ENCODE results near the gene TOX3. TPM values are rescaled to one million over a fixed set of nuclear protein-coding genes. Genes with fewer than 3 reads are reported as not detected.

TOX3 gene
- total and polyA plus RNA-seq, 12 donors, result not detected

DNA sequence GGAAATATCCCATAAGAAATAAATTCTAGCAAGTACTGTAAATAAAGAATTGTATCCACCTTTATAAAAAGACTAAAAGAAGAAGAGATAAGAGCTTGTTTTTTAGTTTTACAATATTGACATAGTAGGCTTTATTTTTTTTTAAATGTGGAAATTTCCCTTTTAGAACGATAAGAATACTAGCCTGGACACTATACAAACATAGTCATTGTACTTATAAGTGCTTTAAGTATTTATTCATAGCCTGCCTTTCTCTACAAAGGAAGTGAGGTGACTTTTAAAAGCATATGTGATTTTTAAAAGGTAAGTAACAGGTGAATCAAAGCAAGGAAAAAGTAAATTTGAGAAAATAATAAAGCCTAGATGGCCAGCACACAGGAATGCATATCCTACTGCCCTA is 17.7 kb downstream of the TOX3 start:
- DNase-seq (no peak), ATAC-seq (no peak)
- 67 to 71% methylated on average over 1 of the region's 1 CpG for WGBS, 2 donors
- intact Hi-C loops (cut with DNase I), result no loop called here
- peaks cover 0 to 3% (median 0%) of the 10 kb centered on the region in 11 donors for H3K9me3 ChIP-seq
- no peak overlapping the region for H3K27ac ChIP-seq
- peaks cover 0 to 9% (median 0%) of the 10 kb centered on the region in 7 donors for H3K27me3 ChIP-seq
- no peaks in the 10 kb centered on the region for H3K36me3 ChIP-seq
- no peaks in the 10 kb centered on the region for H3K4me1 ChIP-seq
- no peak overlapping the region for H3K4me3 ChIP-seq
- TF ChIP-seq, protein P1, sequence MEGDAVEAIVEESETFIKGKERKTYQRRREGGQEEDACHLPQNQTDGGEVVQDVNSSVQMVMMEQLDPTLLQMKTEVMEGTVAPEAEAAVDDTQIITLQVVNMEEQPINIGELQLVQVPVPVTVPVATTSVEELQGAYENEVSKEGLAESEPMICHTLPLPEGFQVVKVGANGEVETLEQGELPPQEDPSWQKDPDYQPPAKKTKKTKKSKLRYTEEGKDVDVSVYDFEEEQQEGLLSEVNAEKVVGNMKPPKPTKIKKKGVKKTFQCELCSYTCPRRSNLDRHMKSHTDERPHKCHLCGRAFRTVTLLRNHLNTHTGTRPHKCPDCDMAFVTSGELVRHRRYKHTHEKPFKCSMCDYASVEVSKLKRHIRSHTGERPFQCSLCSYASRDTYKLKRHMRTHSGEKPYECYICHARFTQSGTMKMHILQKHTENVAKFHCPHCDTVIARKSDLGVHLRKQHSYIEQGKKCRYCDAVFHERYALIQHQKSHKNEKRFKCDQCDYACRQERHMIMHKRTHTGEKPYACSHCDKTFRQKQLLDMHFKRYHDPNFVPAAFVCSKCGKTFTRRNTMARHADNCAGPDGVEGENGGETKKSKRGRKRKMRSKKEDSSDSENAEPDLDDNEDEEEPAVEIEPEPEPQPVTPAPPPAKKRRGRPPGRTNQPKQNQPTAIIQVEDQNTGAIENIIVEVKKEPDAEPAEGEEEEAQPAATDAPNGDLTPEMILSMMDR (IDR thresholded peaks at IDR 0.05), result no peak

DNA sequence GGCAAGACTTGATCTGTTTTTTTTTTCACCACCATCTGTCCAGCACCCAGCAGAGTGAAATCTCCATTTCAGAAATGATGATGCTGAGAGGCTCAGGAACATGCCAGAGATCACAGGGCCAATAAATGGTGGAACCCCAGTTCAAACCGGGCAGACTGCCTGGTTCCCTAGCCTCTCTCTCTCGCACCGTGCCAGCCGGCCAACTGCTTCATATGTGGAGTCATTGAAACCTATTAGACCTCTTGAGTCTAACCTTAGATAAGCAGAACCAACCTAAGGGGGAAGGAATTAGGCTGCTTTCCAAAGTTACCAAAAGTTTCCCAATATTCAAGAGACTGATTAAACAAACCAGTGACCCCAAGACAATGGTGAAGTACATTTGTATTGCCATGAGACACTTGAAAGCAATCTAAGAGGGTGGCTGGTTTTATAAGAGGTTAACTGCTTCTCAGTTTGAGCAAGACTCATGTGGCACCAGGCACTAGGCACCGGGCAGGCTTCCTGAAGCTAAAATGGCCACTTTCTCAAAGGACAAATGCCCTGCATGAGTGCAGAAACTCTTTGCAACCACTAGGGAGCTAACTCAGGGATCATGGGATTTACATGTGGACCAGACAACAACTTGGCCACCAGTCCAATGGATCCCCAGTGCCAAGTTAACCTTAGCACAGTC is 18.4 kb downstream of the TOX3 start:
- no peaks in the 10 kb centered on the region for H3K4me1 ChIP-seq
- intact Hi-C loops (cut with DNase I), result no loop called here
- H3K36me3 ChIP-seq, result no peaks in the 10 kb centered on the region
- DNase-seq (no peak), ATAC-seq (no peak)
- no peak overlapping the region for H3K27ac ChIP-seq
- TF ChIP-seq, protein P1 (IDR thresholded peaks at IDR 0.05), result no peak
- H3K9me3 ChIP-seq, result peaks cover 0 to 3% (median 0%) of the 10 kb centered on the region in 11 donors
- peaks cover 0 to 12% (median 0%) of the 10 kb centered on the region in 7 donors for H3K27me3 ChIP-seq
- H3K4me3 ChIP-seq, result no peak overlapping the region
- WGBS, 2 donors, result 85 to 90% methylated on average over 5 of the region's 5 CpGs

DNA sequence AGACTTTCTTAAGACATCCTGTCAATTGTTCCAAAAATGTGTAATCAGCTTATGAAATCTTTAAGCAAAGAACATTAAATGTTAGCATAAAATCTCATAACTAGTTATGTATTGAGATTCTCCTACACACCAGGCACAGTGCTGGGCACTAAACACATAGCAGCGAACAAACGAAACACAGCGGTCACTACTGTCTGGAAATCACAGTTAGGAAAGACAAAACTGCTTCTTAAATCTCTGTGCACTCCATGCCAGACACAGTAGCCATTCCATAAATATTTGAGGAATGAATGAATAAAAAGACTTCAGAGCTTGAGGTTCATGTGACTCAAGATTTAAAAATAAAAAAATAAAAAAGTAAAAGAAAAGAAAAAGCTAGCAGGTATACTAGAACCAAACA is 20.1 kb downstream of the TOX3 start:
- TF ChIP-seq, protein P1 (IDR thresholded peaks at IDR 0.05), result no peak
- peaks cover 0 to 12% (median 0%) of the 10 kb centered on the region in 7 donors for H3K27me3 ChIP-seq
- H3K4me1 ChIP-seq, result no peaks in the 10 kb centered on the region
- no peaks in the 10 kb centered on the region for H3K36me3 ChIP-seq
- WGBS, 2 donors, result 84 to 90% methylated on average over 3 of the region's 3 CpGs
- no peak overlapping the region for H3K4me3 ChIP-seq
- H3K9me3 ChIP-seq, result peaks cover 0 to 3% (median 0%) of the 10 kb centered on the region in 11 donors
- no peak for ATAC-seq
- no peak overlapping the region for H3K27ac ChIP-seq
- intact Hi-C loops (cut with DNase I), result no loop called here
- no peak for DNase-seq

DNA sequence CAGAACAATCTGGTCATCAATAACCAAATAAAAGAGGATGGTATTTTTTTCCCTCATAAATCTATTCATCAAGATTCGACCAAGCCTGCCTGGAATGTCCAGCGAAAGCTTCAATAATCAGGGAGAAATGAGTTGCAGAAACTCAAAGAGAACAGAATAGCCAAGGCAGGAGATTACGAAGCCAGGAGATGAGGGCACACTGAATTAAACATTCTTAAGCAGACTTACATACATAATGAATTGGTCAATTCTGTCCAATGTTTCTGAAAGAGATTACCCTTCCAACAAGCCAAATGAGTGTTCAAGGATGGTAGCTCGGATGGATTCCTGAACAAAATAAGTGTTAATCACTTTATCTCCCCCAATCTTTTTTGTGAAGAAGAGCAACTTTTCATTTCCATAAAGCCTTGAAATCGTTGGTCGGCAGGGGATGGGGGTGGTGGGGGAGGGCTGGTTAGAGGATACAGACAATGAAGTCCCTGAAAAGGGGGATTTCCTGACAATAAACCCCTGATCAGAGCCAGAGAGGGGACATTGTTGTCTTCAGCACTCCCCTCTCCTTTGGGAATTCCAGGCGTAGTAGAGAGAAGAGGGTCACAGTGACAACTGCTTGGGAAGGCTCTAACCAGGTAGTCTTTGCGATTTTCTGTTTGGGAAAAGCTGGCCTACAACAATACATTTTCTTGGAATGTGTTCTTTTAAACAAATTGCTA is 20.7 kb downstream of the TOX3 start:
- DNase-seq, result no peak
- ATAC-seq, result no peak
- intact Hi-C loops (cut with DNase I), result no loop called here
- no peak overlapping the region for H3K4me3 ChIP-seq
- WGBS, 2 donors, result 55 to 62% methylated on average over 8 of the region's 8 CpGs
- peaks cover 0 to 3% (median 0%) of the 10 kb centered on the region in 11 donors for H3K9me3 ChIP-seq
- no peaks in the 10 kb centered on the region for H3K4me1 ChIP-seq
- H3K27me3 ChIP-seq, result peaks cover 0 to 12% (median 0%) of the 10 kb centered on the region in 7 donors
- H3K36me3 ChIP-seq, result no peaks in the 10 kb centered on the region
- TF ChIP-seq, protein P1 (IDR thresholded peaks at IDR 0.05), result no peak
- no peak overlapping the region for H3K27ac ChIP-seq
